NCI-H2196 (cell line): ENCODE measurements around the gene ITGA8.
"Not testable (repeated sequence)": the region's sequence is repeated elsewhere in the genome, so short reads cannot be mapped to it uniquely, and the experiment has no call there.

Source experiments
- DNase-seq: peaks from one replicate; lab custom pipeline; 2025; ENCODE audit not compliant: unreplicated experiment; lab: John Stamatoyannopoulos, UW

Gene ITGA8

GRCh38 chr10:15690031-15690430 is 29.7 kb downstream of the ITGA8 start:
- DNase-seq: no peak

DNA sequence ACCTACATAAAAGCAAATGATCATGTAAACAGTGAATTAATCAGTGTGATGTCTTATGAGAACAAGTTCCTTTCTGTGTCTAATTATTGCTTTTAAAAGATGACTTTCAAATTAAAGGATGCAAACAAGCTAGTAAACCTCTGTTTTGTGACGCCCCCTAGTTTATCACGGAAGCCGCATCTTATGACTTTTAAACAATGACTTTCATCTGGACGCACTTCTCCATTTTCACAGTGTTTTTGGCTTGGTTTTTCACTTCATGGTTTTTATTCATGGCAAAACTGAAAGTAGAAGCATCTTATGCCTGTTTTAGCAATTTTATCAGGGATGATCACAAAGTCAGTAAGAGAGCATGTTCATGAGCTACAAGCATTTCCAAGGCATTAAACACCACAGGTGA is 35.0 kb downstream of the ITGA8 start:
- no peak for DNase-seq

GRCh38 chr10:15681076-15681475 is 38.6 kb downstream of the ITGA8 start:
- DNase-seq: no peak

DNA sequence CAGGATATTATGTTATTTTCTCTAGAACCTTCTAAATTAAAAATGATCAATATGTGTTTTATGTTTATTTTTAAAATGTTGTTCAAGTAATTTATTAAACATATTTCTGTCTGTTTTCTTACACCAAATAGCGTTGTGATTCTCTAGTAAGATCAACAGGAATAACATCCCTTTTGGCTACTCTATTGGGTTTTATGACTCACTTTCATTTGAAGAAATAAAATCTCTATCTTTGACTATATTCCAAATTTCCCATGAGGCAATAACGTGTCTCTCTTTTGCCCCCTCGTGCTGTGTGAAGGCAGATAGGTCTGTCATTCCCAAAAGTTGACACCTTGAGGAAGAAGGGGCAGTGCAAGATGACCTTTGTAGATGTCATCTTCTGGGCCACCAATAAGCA is 40.9 kb downstream of the ITGA8 start:
- no peak for DNase-seq

DNA sequence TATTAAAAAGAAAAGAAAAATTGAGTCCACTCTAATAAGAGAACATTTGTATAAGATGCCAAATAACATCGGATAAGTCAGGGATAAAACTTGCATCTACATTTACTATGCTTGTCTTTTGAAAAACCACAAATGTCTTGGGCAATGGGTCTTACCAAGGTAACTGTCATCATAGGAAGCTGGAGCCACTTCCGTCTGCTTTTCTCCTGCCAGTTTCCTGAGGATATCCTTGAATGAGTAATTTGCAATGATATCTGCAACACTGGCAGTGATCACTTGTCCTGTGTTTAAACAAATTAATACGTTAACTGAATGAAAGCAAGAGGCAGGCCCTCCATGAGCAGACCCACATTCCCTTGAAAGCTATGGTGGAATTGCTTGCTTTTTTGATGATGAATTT is 47.3 kb downstream of the ITGA8 start:
- DNase-seq: no peak

DNA sequence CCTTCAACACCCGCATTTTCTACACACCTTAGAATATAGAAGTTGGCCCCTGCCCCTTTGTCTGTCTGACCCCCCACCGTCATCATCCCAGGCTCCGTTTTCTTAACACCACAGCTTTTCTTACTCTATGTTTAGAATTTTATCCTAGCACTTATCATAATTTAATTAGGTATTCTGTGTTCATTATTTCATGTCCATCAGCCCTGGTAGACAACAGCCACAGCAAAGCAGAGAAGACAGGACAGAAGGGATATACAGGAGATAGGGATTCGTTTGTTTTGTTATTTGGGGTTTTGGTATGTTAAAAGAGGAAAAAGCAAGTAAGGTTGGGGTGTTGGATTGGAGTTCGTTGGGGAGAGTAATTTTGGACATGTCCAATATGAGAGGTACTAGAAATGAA is 48.8 kb downstream of the ITGA8 start:
- DNase-seq: no peak

DNA sequence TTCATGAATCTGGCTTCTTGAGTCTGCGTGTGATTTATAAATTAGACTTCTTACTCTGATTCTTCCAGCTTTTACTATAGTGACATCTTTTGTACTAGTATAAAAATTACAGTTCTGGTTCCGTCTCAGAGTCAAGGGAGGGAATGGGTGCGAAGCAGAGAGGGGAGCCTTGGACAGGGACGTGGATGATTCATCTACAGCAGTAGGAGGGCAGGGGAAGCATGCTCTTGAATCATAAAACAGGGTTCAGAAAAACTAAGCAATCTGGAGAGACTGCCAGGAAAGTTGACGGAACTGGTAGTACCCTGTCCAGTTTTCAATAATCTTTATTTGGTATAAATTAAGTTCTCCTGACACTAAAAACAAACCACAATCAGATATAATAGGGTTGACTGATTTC is 58.1 kb downstream of the ITGA8 start:
- DNase-seq: no peak

- no peak for DNase-seq
These were observed 58.7 kb downstream of the ITGA8 start for GRCh38 chr10:15660990-15661389.

- no peak for DNase-seq
These were observed 61.5 kb downstream of the ITGA8 start for GRCh38 chr10:15658069-15658702.

DNA sequence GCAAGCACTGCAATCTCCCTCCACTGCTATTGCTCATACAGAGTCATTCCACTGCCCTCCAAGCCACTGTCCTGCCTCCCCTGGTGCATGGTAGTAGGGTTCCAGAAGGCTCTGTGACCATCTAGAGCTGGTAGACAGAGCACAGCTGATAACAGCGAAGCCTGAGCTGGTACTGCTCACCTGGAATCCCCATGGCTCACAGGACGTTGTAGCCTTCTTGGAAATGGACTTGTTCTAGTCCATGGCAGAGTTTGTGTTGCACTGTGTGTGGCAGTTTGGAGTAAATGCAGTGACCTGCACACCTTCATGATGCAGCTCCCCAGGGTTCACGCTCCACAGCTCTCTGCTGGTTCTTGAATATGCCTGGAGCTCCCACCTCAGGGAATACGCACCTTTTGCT is 67.0 kb downstream of the ITGA8 start:
- no peak for DNase-seq

- DNase-seq: no peak
These were observed 67.6 kb downstream of the ITGA8 start for GRCh38 chr10:15652117-15652516.

DNA sequence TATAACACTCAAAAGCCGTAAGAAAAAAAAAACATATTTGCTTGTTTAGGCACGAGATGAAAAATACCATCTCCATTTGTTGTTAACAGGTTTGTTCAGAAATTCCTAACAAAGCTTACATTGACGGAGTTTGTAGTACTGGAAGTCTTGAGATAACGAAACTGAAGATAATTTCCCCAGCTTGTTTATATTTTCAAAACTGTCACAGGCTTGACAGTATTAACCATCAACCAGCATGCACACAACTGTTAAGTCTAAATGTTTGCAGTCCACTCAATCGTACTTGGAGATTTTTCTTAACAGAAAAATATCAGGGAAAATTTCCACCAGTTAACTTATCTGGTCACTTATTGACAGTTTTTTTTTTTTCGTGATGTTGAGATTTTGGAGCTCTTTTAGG is 68.5 kb downstream of the ITGA8 start:
- no peak for DNase-seq

- no peak for DNase-seq
These were observed 77.6 kb downstream of the ITGA8 start for GRCh38 chr10:15642095-15642494.

DNA sequence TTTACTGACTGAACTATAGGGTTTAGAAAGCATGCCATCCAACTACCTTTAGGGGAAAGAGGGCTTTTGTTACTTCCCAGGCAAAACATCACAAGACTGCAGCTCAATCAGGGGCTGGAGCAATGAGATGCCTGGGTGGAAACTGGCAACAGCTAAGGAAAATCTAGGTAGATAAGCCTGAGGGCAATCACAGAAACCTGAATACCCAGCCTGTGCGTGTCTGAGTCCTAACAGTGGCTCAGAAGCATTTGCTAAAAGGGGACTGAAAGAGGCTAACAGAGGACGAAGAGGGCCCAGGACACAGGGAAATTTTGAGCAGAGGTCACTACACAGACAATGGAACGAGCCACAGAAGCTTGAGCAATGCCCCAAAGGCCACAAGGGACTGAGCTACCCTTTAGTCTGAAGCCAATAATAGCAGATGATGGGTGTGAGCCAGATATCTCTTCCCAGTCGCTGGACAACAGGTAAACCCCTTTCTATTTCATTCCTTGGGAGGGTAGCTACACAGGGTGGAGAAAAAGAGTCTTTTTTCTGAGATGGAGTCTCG is 79.1 kb downstream of the ITGA8 start:
- no peak for DNase-seq

DNA sequence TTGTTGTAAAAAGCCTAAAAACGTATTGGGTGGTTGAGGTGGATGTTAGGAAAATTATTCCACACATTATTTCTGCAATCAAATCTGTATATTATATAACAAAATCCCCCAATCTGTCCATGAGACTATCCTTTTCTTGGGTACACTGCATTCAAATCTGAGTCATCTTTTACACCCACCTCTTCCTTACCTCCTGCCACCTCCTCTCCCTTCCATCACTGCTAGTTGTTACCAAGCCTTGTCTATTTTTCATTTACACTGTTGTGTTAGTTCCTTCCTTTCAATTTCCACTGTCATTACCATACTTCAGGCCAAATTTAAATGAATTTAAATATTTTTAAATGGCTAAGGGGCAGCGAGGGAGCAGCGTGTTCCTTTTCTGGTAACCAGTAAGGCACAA is 83.3 kb downstream of the ITGA8 start:
- no peak for DNase-seq

DNA sequence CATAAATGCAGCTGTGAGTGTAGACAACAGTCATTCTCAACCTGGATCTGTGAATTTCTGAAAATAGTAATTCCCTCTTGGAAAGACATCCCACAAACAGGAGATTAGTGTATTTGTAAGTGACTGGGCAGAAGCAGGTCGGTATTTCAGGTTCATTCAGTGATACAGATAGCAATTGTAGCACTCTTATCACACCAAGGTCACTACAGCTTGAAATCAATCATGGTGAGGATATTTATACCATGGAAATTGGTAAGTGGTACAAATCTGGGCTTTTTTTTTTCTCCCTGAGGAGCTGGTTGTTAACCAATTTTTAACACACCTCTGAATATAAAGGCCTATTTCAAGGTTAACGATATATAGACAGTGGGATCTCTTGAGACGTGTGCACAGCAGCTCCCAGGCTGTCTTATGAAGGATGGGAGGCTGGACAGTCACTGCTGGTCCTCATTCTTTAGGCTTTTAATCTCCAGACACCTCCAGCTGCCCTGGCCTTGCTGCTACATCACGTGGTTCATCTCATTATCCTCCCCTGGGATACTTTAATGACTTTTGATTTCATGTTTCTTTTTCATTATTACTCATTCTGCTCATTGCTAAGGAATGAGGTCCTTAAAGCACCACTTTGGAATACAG is 87.1 kb downstream of the ITGA8 start:
- DNase-seq: no peak

- not testable (repeated sequence) for DNase-seq
These were observed 88.5 kb downstream of the ITGA8 start for GRCh38 chr10:15631205-15631604.

- no peak for DNase-seq
These were observed 89.4 kb downstream of the ITGA8 start for GRCh38 chr10:15630353-15630752.

DNA sequence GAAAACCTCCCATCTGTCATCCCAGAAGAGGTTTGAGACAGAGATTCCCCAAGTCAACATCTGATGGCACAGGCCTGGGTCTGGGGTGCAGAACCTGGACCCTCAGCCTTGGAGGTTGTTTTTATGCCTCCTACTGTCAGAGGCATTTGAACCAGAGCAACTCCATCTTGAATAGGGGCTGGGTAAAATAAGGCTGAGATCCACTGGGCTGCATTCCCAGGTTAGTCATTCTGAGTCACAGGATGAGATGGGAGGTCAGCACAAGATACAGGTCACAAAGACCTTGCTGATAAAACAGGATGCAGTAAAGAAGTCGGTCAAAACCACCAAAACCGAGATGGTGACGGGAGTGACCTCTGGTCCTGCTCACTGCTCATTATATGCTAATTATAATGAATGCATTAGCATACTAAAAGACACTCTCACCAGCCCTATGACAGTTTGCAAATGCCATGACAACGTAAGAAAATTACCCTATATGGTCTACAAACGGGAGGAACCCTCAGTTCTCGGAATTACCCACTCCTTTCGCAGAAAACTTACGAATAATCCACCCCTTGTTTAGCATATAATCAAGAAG is 92.0 kb downstream of the ITGA8 start:
- DNase-seq: no peak

GRCh38 chr10:15626937-15627336 is 92.8 kb downstream of the ITGA8 start:
- DNase-seq: no peak

DNA sequence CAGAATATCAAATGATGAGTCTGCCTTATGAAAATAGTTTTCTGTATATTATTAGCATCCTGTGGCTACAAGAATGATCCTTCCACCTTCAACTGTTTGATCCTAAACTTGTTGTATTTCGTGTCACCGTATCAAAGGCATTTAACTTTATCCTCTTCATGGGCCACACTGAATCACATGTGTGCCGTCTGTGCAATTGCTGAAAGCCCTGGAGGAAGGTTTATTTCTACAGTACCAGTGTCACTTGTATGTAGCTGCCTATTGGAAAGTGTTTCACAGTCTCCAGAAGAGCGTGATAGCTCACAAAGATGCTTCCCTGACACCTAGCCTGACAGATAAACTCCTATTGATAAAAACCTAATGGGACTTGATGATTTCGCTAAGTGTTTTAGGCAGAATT is 94.5 kb downstream of the ITGA8 start:
- DNase-seq: no peak

- DNase-seq: no peak
These were observed 95.1 kb downstream of the ITGA8 start for GRCh38 chr10:15624401-15625196.
